Activated CD4-positive, alpha-beta T cell treated with anti-CD3 and anti-CD28 coated beads, Interleukin-2, amount 10 ng/mL, durations not matched to agents 24 days and 14 days (primary cell): ENCODE results near the gene ASAP2. TPM values are rescaled to one million over a fixed set of nuclear protein-coding genes. Genes with fewer than 3 reads are reported as not detected.

Source experiments
- DNase-seq: peaks from one replicate; pipeline ENCODE4 v3.0.0; 2022
- H3K27ac Mint-ChIP-seq: one replicate; pipeline ENCODE4 v1.8.0; 2022; ENCODE audit warnings: mild to moderate bottlenecking, mixed read lengths
- H3K27me3 Mint-ChIP-seq: one replicate; pipeline ENCODE4 v1.8.0; 2022; ENCODE audit warnings: mixed read lengths
- H3K36me3 Mint-ChIP-seq: one replicate; pipeline ENCODE4 v1.8.0; 2022; ENCODE audit warnings: low read depth, mild to moderate bottlenecking, mixed read lengths
- H3K4me1 Mint-ChIP-seq: one replicate; pipeline ENCODE4 v1.8.0; 2021; ENCODE audit warnings: mixed read lengths
- H3K4me3 Mint-ChIP-seq: one replicate; pipeline ENCODE4 v1.8.0; 2022; ENCODE audit warnings: mild to moderate bottlenecking, moderate library complexity, mixed read lengths
- H3K9me3 Mint-ChIP-seq: one replicate; pipeline ENCODE4 v1.8.0; 2021; ENCODE audit warnings: mixed read lengths
- intact Hi-C: fragments of 100-400 bp; cut with micrococcal nuclease; formaldehyde crosslinking; loops from one replicate; pipeline ENCODE4 v1.15.1; 2023
- total RNA-seq: library from RNA; stranded (reverse); gene quantifications from 2 replicates; pipeline ENCODE4 v1.2.3, GENCODE V29; 2022

Gene ASAP2
- total RNA-seq, 1 donor from 2014 or later: 0.40 TPM

DNA sequence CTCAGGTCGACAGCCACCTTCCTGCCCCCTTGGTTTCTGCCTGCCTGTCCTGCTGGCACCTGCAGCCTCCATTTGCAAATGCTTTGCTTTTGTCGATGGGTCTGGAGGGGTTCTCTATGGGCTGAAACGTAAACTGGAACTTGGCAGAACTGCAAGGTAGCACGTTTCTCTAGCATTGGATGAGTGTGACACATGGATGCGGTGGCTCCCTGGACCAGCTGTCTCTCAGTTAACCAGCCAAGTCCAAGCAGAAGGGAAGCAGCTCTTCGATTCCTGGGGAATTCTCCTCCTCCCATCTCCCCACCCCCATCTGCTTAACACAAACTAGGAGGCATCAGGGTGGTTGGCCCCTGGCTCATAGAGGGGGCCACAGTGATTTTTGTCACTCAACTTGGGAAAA lies 159.4 kb downstream of the ASAP2 start:
- intact Hi-C loops: no loop called here
- no peaks in the 10 kb centered on the region for H3K9me3 Mint-ChIP-seq
- H3K4me1 Mint-ChIP-seq: no peaks in the 10 kb centered on the region
- H3K36me3 Mint-ChIP-seq: no peaks in the 10 kb centered on the region
- peaks cover 12% of the 10 kb centered on the region for H3K27me3 Mint-ChIP-seq
- H3K27ac Mint-ChIP-seq: no peak overlapping the region
- H3K4me3 Mint-ChIP-seq: no peak overlapping the region
- no peak for DNase-seq

DNA sequence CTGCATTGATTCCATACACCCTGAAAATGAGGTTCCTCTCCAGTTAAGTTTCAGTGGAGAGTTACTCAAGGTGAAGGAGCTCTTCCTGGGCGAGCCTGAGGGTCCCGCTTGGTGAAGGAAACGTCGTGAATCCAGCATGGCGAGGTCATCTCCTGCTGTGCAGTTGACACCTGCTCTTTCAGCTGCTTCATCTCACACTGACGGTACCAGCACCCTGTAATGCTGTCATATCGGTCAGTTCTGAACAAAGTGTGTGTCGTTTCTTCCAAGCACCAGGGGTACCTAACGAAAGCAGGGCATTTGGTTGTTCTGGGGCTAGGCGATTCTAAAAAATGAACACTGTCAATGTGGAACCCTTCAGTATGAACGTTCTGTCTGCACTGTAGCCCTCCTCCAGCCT lies 164.1 kb downstream of the ASAP2 start:
- Mint-ChIP-seq H3K4me3 (no peak overlapping the region), H3K27ac (peak overlapping the region; percentile 72), H3K27me3 (peaks cover 2% of the 10 kb centered on the region), H3K9me3 (no peaks in the 10 kb centered on the region), H3K36me3 (no peaks in the 10 kb centered on the region), H3K4me1 (no peaks in the 10 kb centered on the region)
- intact Hi-C loops: loop anchor here (2.0 kb wide), 1 partner anchor 228 kb away; no protein-coding TSS in a partner anchor
- no peak for DNase-seq

DNA sequence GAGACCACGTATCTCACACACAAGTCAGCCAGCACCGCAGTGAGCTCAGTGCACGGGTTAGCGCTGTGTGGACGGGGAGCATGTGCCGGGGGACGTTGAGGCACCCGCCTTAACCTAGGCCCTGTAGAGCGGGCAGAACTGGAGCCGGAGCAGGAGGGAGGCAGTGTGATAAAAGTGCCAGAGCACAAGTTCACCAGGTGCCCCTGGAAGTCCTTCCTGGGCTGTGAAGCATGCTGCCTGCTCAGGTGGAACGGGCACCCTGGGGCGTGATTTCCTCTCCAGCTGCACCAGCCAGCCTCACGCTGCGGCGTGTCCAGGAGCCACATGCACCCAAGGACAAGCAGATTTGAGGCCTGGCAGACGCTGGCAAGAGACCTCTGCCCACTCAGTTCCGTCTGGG lies 166.4 kb downstream of the ASAP2 start:
- DNase-seq: no peak
- Mint-ChIP-seq H3K4me1 (no peaks in the 10 kb centered on the region), H3K9me3 (no peaks in the 10 kb centered on the region), H3K27ac (no peak overlapping the region), H3K4me3 (no peak overlapping the region), H3K27me3 (peaks cover 9% of the 10 kb centered on the region), H3K36me3 (no peaks in the 10 kb centered on the region)
- intact Hi-C loops: no loop called here

DNA sequence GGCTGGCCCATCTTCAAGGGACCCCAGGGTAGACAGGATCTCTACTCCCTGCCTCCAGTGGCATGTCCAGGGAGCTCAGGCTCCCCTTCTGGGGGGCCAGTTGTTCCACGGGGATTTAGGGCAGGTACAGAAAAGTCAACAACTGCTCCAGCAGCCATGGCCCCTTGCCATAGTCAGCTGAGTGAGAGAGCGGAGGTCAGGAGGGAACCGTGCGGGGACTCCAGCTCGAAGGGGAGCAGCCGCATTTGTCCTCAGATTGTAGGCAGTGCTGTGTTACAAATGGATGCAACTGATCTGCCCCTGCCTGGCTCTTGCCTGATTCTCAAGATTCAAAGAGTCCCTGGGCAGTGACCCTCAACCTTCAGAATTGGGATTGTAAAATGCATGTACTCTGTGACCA lies 166.9 kb downstream of the ASAP2 start:
- no peak for DNase-seq
- intact Hi-C loops: no loop called here
- peaks cover 9% of the 10 kb centered on the region for H3K27me3 Mint-ChIP-seq
- H3K4me1 Mint-ChIP-seq: no peaks in the 10 kb centered on the region
- no peaks in the 10 kb centered on the region for H3K36me3 Mint-ChIP-seq
- no peak overlapping the region for H3K4me3 Mint-ChIP-seq
- no peak overlapping the region for H3K27ac Mint-ChIP-seq
- H3K9me3 Mint-ChIP-seq: no peaks in the 10 kb centered on the region

DNA sequence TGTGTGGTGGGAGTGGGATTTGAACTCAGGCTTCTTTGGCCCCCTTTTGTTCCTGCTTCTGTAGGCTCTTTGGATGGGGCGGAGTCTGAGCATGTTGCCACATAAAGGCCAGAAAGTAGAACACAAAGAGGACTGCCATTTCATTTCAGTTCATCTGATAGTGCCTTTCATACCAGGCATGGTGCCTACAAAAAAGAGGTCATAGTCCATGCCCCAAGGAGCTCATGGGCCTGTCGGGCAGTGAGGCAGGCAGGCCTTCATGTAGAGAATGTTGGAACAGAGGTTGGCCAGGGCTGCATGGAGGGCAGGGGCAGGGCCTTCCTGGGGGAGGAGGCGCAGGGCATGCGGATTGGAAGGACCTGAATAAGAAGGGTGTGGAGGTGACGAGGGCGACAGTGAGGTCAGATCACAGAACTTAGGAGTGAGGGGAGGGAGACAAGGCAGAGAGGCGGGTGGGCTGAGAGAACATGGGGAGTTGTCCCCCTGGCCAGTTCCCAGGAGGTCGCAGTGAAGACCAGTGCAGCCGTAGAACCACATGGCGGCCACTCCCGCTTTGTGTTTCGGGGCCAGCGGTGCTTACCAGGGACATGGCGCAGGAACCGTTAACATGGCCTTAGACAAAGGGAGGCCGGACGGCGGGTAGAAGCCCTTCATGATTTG lies 167.6 kb downstream of the ASAP2 start:
- DNase-seq: no peak
- Mint-ChIP-seq H3K27me3 (peaks cover 9% of the 10 kb centered on the region), H3K36me3 (no peaks in the 10 kb centered on the region), H3K4me1 (no peaks in the 10 kb centered on the region), H3K27ac (no peak overlapping the region), H3K4me3 (no peak overlapping the region), H3K9me3 (no peaks in the 10 kb centered on the region)
- intact Hi-C loops: no loop called here

DNA sequence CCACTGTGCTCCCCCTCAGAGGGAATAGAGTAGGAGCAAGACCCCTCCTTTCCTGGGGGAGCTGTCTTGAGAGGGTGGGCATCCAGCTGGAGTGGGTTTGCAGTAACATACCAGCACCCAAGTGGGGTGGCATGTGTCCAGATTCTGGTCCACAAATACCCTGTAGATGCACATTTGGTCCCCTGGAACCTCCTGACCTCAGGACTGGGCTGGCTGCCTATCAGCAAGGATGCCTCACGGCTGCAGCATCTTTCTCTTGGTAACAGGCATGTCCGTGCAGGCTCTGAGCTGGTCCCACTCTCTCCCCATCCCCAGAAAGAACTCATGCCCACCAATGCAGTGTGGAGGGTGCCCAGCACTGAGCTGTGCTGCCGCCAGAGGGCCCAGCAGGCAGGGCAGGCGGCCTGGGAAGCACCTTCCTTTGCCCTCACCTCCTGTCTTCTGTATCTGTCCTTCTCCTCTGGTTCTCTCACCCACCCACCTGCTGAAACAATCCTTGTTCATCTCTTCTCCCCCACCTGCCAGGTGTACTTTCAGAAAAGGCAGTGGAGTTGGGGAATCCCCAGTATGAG lies 169.3 kb downstream of the ASAP2 start:
- intact Hi-C loops: no loop called here
- peaks cover 7% of the 10 kb centered on the region for H3K27me3 Mint-ChIP-seq
- H3K9me3 Mint-ChIP-seq: no peaks in the 10 kb centered on the region
- DNase-seq: no peak
- no peak overlapping the region for H3K27ac Mint-ChIP-seq
- H3K36me3 Mint-ChIP-seq: no peaks in the 10 kb centered on the region
- no peak overlapping the region for H3K4me3 Mint-ChIP-seq
- no peaks in the 10 kb centered on the region for H3K4me1 Mint-ChIP-seq

DNA sequence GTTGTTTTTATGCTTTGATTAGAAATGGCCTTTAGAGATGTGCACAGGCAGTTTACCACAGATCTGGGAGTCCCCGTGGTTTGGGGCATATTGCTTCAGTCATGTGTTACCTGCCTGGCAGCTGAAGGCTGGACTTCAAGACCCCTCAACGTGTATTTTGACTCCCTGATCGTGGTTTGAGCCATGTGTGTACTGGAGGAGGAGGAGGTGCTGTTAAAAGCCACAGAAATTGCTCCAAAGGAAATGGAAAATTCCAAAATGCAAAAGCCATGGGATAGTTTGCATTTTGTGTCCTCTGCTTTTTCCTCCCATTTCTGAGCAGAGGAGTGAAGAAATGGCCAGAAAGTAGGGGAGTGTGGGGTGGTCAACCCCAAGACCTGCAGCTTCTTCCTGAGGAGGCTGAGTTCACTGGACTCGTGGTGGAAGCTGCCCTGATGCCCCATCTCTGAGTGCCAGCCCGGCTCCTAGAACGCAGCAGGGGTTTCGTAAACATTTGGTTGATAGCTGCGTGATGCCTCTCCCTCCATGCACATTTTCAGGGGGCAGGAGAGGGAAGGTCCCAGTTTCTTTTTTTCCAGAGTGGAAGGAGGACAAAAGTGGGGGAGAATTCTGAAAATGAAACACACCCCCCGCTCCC lies 171.0 kb downstream of the ASAP2 start:
- no peaks in the 10 kb centered on the region for H3K36me3 Mint-ChIP-seq
- no peaks in the 10 kb centered on the region for H3K9me3 Mint-ChIP-seq
- H3K4me3 Mint-ChIP-seq: no peak overlapping the region
- intact Hi-C loops: no loop called here
- DNase-seq: no peak
- H3K27me3 Mint-ChIP-seq: peaks cover 7% of the 10 kb centered on the region
- no peak overlapping the region for H3K27ac Mint-ChIP-seq
- no peaks in the 10 kb centered on the region for H3K4me1 Mint-ChIP-seq

DNA sequence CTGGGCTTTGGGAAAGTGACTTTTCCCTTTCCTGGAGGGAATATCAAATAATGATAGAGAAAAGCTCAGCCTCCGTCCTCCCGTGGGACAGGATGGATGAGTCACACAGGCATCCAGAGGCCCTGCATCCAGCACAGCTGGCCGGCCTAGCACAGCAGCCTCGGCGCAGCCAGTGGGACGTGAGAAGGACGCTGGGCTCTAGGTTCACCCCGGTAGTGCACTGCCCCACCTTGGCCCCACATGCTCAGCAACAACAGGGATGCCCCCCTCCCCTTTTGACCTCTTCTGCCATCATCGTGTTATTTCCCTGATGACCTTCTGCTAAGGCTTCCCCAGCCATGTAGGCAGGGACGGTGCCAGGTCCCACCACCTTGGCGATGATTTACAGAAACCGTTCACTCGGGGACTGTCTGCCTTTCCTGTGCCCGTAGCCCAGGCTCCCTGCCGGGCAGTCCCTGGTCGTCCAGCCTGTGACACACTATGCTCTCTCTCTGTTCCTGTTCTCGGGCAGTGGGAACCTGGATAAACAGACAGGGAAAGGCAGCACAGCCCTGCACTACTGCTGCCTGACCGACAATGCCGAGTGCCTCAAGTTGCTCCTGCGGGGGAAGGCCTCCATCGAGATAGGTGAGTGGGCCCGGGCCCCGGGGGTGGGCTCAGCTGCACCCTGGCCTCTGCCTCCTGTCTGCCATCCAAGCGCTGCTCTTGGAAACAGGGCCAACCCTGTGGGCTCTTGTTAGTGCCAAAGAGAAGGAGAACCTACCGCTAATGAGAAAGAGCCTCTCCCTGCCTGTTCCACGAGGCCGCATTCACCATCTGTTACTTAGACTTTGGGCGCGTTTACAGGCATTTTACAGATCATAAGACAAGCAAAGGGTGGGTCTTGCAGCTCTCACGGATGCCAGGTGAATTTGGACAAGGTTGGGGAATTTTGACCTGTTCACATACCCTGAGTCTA lies 172.1 kb downstream of the ASAP2 start:
- Mint-ChIP-seq H3K36me3 (no peaks in the 10 kb centered on the region), H3K4me3 (no peak overlapping the region), H3K4me1 (no peaks in the 10 kb centered on the region), H3K9me3 (no peaks in the 10 kb centered on the region), H3K27me3 (peaks cover 7% of the 10 kb centered on the region), H3K27ac (no peak overlapping the region)
- no peak for DNase-seq
- intact Hi-C loops: no loop called here

DNA sequence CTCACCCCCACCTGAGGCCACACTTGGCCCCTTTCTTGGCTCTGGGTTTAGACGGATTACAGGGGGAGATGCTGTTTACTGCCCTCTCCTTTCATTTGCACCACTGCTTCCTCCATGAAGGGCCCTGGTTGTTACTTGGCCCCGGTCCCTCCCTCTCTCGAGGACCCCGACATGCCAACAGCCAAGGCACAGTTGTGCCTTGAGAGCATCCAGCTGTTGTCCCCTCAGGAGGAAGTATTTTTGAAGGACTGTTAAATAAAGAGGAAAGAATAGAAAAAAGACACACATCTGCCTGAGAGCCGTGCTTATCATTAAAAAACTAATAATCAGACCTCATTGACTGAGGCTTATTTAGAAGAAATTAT lies 172.8 kb downstream of the ASAP2 start:
- Mint-ChIP-seq H3K27ac (no peak overlapping the region), H3K36me3 (no peaks in the 10 kb centered on the region), H3K4me3 (no peak overlapping the region), H3K4me1 (no peaks in the 10 kb centered on the region), H3K27me3 (peaks cover 7% of the 10 kb centered on the region), H3K9me3 (no peaks in the 10 kb centered on the region)
- no peak for DNase-seq
- intact Hi-C loops: no loop called here

DNA sequence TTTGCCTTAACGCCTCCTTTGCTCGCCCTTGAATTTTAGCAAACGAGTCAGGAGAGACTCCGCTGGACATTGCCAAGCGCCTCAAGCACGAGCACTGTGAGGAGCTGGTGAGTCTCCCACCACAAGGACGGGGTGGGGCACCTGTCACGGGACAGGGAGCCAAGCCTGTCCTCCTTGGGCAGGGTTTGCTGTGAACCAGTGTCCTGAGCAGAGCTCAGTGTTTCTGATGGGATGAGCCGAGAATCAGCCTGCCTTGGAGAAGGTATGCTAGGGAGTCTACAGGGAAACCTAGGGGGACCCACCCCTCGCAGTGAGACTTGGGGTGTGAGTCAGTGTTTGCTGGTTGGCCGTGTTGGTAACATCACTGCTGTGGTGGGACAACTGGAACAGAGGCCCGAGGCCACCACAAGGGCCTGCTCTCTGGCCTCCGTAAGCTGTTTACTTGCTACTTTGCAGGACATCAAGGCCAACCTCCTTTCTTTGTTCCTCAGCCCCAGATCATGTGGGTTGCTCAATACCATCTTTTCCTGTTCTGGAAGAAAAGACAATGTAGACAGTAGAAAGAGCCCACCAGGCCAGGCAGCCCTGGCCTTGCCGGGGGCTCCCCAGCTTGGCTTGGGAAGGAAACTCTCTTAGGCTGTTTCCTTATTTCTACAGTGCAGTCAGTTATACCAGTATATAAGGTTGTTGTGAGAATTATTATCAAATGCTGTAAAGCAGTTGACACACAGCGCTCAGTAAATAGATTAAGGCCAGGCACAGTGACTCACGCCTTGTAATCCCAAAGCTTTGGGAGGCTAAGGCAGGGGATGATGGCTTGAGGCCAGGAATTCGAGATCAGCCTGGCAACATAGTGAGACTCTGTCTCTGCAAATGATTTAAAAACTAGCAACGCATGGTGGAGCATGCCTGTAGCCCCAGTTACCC lies 174.4 kb downstream of the ASAP2 start:
- H3K27me3 Mint-ChIP-seq: peaks cover 6% of the 10 kb centered on the region
- intact Hi-C loops: no loop called here
- no peak for DNase-seq
- no peak overlapping the region for H3K27ac Mint-ChIP-seq
- no peaks in the 10 kb centered on the region for H3K4me1 Mint-ChIP-seq
- no peaks in the 10 kb centered on the region for H3K9me3 Mint-ChIP-seq
- H3K4me3 Mint-ChIP-seq: no peak overlapping the region
- H3K36me3 Mint-ChIP-seq: no peaks in the 10 kb centered on the region

DNA sequence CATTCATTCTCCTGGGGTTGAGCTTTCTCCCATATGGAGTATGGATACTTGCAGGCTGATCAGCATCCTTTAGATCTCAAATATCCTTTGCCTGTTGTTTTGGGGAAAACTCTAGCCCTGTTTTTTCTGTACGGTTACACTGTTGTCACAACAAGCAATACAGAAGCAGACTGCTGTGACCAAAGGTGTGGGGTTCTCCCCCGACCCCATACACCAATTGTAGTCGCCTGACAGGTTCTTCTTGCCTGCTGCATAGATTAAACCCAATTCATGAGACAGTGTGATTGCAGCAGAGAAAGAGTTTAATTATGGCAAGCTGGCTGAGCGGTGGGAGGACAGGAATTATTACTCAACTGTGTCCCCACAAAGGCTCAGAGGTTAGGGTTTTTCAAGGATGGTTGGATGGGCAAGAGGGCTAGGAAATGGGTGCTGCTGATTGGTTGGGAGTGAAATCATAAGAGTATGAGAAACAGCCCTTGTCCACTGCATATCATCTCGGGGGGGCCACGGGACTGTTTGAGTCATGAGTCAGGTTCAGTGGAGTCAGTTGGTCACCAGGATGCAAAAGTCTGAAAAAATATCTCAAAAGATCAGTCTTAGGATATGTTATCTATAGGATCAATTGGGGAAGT lies 176.1 kb downstream of the ASAP2 start:
- Mint-ChIP-seq H3K9me3 (no peaks in the 10 kb centered on the region), H3K27me3 (no peaks in the 10 kb centered on the region), H3K36me3 (no peaks in the 10 kb centered on the region), H3K4me1 (no peaks in the 10 kb centered on the region), H3K4me3 (no peak overlapping the region), H3K27ac (no peak overlapping the region)
- intact Hi-C loops: no loop called here
- no peak for DNase-seq

DNA sequence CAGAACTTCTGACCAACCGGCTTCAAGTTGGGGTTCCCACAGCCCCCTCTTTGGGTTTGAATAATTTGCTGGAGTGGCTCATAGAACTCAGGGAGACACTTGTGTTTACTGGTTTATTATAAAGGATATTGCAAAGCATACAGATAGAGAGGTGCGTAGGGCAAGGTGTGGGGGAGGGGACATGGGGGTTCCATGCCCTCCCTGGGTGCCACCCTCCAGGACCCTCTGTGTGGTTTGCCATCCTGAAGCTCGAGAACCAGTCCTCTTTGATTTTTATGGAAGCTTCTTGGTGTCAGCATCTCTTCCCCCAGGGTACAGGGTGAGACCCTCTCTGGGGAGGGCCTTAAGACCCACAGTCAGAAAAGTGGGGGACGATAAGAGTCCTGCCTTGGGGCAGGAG lies 177.9 kb downstream of the ASAP2 start:
- H3K27ac Mint-ChIP-seq: no peak overlapping the region
- no peaks in the 10 kb centered on the region for H3K36me3 Mint-ChIP-seq
- no peak for DNase-seq
- no peak overlapping the region for H3K4me3 Mint-ChIP-seq
- no peaks in the 10 kb centered on the region for H3K4me1 Mint-ChIP-seq
- H3K27me3 Mint-ChIP-seq: no peaks in the 10 kb centered on the region
- intact Hi-C loops: no loop called here
- H3K9me3 Mint-ChIP-seq: no peaks in the 10 kb centered on the region

DNA sequence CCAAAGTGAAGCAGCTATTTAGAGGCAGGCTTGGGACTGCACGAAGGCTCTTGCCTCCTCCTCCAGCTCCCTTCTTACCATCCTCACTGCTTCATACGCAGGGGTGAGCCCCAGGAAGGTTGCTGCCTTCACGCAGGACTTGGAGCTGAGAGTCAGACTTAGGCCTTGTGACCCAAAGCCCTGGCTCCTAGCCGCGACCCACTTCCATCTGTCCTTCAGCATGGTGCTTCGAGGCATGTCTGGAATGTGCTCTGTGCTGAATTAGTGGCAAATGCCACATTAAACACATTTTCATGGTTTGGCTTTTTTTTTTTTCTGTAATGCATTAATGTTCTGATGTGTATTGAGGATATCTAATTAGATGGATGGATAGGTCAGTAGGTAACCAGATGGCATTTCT lies 179.2 kb downstream of the ASAP2 start:
- no peak for DNase-seq
- H3K4me3 Mint-ChIP-seq: no peak overlapping the region
- no peak overlapping the region for H3K27ac Mint-ChIP-seq
- no peaks in the 10 kb centered on the region for H3K4me1 Mint-ChIP-seq
- H3K9me3 Mint-ChIP-seq: no peaks in the 10 kb centered on the region
- intact Hi-C loops: no loop called here
- H3K27me3 Mint-ChIP-seq: no peaks in the 10 kb centered on the region
- no peaks in the 10 kb centered on the region for H3K36me3 Mint-ChIP-seq
